ENCODE measurements around the gene SCN1A. TPM values are rescaled to one million over a fixed set of nuclear protein-coding genes. Genes with fewer than 3 reads are reported as not detected.

Gene SCN1A
- total and polyA plus RNA-seq, 2 of the 4 experiments (the other 2 are of a cell fraction): under 0.01 TPM; not detected in 1

GRCh38 chr2:166011660-166012059 is 116.2 kb downstream of the SCN1A start:
- Histone ChIP-seq H3K9me3 (ENCODE audit: control insufficient read depth, insufficient read depth, low read length) (no peaks in the 10 kb centered on the region), H2AK5ac (ENCODE audit: low read depth, low read length) (no peak overlapping the region), H4K20me1 (ENCODE audit: insufficient read depth, low read length) (no peaks in the 10 kb centered on the region), H3K27ac (ENCODE audit: insufficient read depth, low read length) (no peak overlapping the region), H2BK20ac (ENCODE audit: low read depth, low read length) (no peak overlapping the region), H2AK9ac (replicated peaks; ENCODE audit: low read depth, low read length, poor library complexity) (no peak overlapping the region), H3K4ac (ENCODE audit: low read depth, low read length) (no peak overlapping the region), H2BK15ac (ENCODE audit: low read depth, low read length) (no peak overlapping the region), H3K9ac (ENCODE audit: low read depth, low read length) (no peak overlapping the region), H2BK5ac (ENCODE audit: low read depth, low read length, poor library complexity, severe bottlenecking) (no peak overlapping the region), H3K56ac (ENCODE audit: extremely low read depth, insufficient read depth, low read length) (no peak overlapping the region), H3K36me3 (ENCODE audit: control insufficient read depth, insufficient read depth, low read length) (no peaks in the 10 kb centered on the region), H3K4me3 (ENCODE audit: insufficient read depth, low read depth, low read length) (no peak overlapping the region), H4K91ac (ENCODE audit: insufficient read depth, low read depth, low read length) (no peak overlapping the region), H3K79me1 (ENCODE audit: low read depth in 1 of 2, low read length in 2 of 2) (no peaks in the 10 kb centered on the region), H3K14ac (replicated peaks; ENCODE audit: low read depth, low read length) (no peak overlapping the region), H3K9me1 (ENCODE audit: insufficient read depth, low read length) (no peaks in the 10 kb centered on the region), H2BK120ac (ENCODE audit: low read depth, low read length) (no peak overlapping the region), H4K5ac (ENCODE audit: low read depth, low read length) (no peak overlapping the region), H4K8ac (ENCODE audit: low read depth in 2 of 2, low read length in 2 of 2) (no peak overlapping the region), H3K18ac (ENCODE audit: low read depth, low read length) (no peak overlapping the region), H3K4me2 (ENCODE audit: low read depth, low read length) (no peak overlapping the region), H3K27me3 (ENCODE audit: control insufficient read depth, insufficient read depth, low read length) (peaks cover 1% of the 10 kb centered on the region; the same call in 1 of the 2 replicates), H3K4me1 (ENCODE audit: control insufficient read depth, insufficient read depth, low read length) (no peaks in the 10 kb centered on the region), H3K23ac (ENCODE audit: low read depth, low read length) (no peak overlapping the region), H2AFZ (replicated peaks; ENCODE audit: low read length, poor library complexity) (no peak overlapping the region)
- POLR2A ChIA-PET (ENCODE audit: unreplicated experiment): no interaction called here
- TF ChIP-seq RFX5 (IDR thresholded peaks at IDR 0.05; ENCODE audit: low read depth, low read length) (no peak), MXI1 (IDR thresholded peaks at IDR 0.05; ENCODE audit: borderline replicate concordance, low read depth, low read length) (no peak), FOS (IDR thresholded peaks at IDR 0.05; ENCODE audit: low read depth, low read length) (no peak), NFE2L2 (IDR thresholded peaks at IDR 0.05; ENCODE audit: low read depth, low read length) (no peak), SMC3 (IDR thresholded peaks at IDR 0.05; ENCODE audit: low read depth, low read length) (no peak)
- TF ChIP-seq, protein P1, sequence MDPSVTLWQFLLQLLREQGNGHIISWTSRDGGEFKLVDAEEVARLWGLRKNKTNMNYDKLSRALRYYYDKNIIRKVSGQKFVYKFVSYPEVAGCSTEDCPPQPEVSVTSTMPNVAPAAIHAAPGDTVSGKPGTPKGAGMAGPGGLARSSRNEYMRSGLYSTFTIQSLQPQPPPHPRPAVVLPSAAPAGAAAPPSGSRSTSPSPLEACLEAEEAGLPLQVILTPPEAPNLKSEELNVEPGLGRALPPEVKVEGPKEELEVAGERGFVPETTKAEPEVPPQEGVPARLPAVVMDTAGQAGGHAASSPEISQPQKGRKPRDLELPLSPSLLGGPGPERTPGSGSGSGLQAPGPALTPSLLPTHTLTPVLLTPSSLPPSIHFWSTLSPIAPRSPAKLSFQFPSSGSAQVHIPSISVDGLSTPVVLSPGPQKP (IDR thresholded peaks at IDR 0.05; ENCODE audit: borderline replicate concordance, low read depth, low read length): no peak
- in situ Hi-C loops (cut with MboI; ENCODE audit: low sequenced_read_pairs) (no loop called here), dilution Hi-C loops (cut with HindIII; ENCODE audit: low sequenced_read_pairs, unreplicated experiment) (no loop called here), intact Hi-C loops (cut with micrococcal nuclease) (no loop called here)
- no TSS peak for BruUV-seq (replicated peaks)
- ATAC-seq (ENCODE audit: low read depth) (no peak), DNase-seq (no peak)
- CTCF ChIA-PET: interaction anchor here (0.7 kb wide), 1 partner anchor 36 kb away, joined by 3 read pairs; no protein-coding TSS in a partner anchor
- no CpG with 5 or more reads among the region's 1 CpG for WGBS, 2 experiments (ENCODE audit: extremely low coverage in 2 of 2, insufficient read length in 1 of 2)
